Neutrophil (primary cell): ENCODE measurements around the gene SYCE3.

Experiments used
- H3K27ac ChIP-seq: fragments of 200-600 bp; sonication (generic); 2 replicates; pipeline ENCODE4 v1.5.1; 2016; ENCODE audit warnings: mild to moderate bottlenecking, moderate library complexity
- H3K27me3 ChIP-seq: fragments of 200-600 bp; sonication (generic); 2 replicates; pipeline ENCODE4 v1.6.0; 2016; ENCODE audit warnings: mild to moderate bottlenecking
- H3K36me3 ChIP-seq: fragments of 200-600 bp; sonication (generic); 2 replicates; pipeline ENCODE4 v1.5.1; 2017
- H3K4me1 ChIP-seq, 2 experiments: fragments of 200-600 bp in 1 of 2; sonication (generic) in 1 of 2; 1 replicate in 1 of 2; 2 replicates in 1 of 2; pipeline versions ENCODE4 v1.5.1 to v1.6.1; 2013 to 2016; ENCODE audit warnings: low read depth in 1 of 2, low read length in 1 of 2, mild to moderate bottlenecking in 1 of 2, moderate library complexity in 1 of 2; ENCODE audit not compliant: control insufficient read depth in 1 of 2, insufficient read depth in 1 of 2
- H3K4me3 ChIP-seq, 2 experiments: fragments of 200-600 bp in 1 of 2; sonication (generic) in 1 of 2; 1 replicate in 1 of 2; 2 replicates in 1 of 2; pipeline ENCODE4 v1.5.1; 2013 to 2016; ENCODE audit warnings: low read depth in 1 of 2, low read length in 1 of 2, mild to moderate bottlenecking in 1 of 2, moderate library complexity in 1 of 2
- H3K9me3 ChIP-seq: fragments of 200-600 bp; sonication (generic); 2 replicates; pipeline ENCODE4 v1.5.1; 2016
- CTCF ChIP-seq: fragments of 200-600 bp; sonication (generic); IDR thresholded peaks from 2 replicates; pipeline ENCODE4 v1.5.1; 2016; ENCODE audit warnings: antibody characterized with exemption

SYCE3 gene

DNA sequence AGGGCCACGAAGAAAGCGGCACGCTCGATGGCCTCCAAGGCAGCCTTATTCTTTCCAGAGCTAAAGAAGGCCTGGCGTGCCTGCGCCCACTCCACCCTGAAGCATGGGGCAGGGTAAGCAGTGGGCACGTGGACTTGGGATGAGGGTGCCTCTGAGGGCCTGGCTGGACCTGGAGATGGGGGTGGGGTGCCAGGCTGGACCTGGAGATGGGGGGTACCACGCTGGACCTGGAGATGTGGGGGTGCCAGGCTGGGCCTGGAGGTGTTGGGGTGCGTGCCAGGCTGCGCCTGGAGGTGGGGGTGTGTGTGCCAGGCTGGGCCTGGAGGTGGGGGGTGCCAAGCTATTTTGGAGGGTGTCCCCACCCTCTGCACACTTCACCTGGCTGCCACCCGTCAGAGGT, 10.2 kb upstream of the SYCE3 start:
- Histone ChIP-seq H3K27me3 (peaks cover 10% of the 10 kb centered on the region), H3K36me3 (peaks cover 83% of the 10 kb centered on the region)

GRCh38 chr22:50571264-50572175, 8.8 kb upstream of the SYCE3 start:
- peaks cover 85% of the 10 kb centered on the region for H3K36me3 ChIP-seq
- no peak overlapping the region for H3K4me3 ChIP-seq
- H3K9me3 ChIP-seq = no peaks in the 10 kb centered on the region
- TF ChIP-seq CTCF = no peak
- H3K4me1 ChIP-seq = no peaks in the 10 kb centered on the region
- no peak overlapping the region for H3K27ac ChIP-seq
- no peaks in the 10 kb centered on the region for H3K27me3 ChIP-seq

More for the DNA sequence above, 10.2 kb upstream of the SYCE3 start:
- H3K4me3 ChIP-seq = no peak overlapping the region
- no peak for TF ChIP-seq CTCF
- H3K9me3 ChIP-seq = no peaks in the 10 kb centered on the region
- H3K4me1 ChIP-seq = no peaks in the 10 kb centered on the region
- H3K27ac ChIP-seq = no peak overlapping the region

- no peak overlapping the region for H3K27ac ChIP-seq
- H3K27me3 ChIP-seq = no peaks in the 10 kb centered on the region
- no peaks in the 10 kb centered on the region for H3K9me3 ChIP-seq
- no peak overlapping the region for H3K4me3 ChIP-seq
- no peak for TF ChIP-seq CTCF
- peaks cover 79% of the 10 kb centered on the region for H3K36me3 ChIP-seq
- no peaks in the 10 kb centered on the region for H3K4me1 ChIP-seq
These were observed 8.1 kb upstream of the SYCE3 start for GRCh38 chr22:50570861-50571260.

- TF ChIP-seq CTCF = no peak
- no peak overlapping the region for H3K27ac ChIP-seq
- no peaks in the 10 kb centered on the region for H3K4me1 ChIP-seq
- H3K36me3 ChIP-seq = peaks cover 72% of the 10 kb centered on the region
- H3K4me3 ChIP-seq = no peak overlapping the region
- H3K9me3 ChIP-seq = no peaks in the 10 kb centered on the region
- H3K27me3 ChIP-seq = peaks cover 5% of the 10 kb centered on the region
These were observed 7.3 kb upstream of the SYCE3 start for GRCh38 chr22:50569896-50570535.

GRCh38 chr22:50569041-50569459, 6.3 kb upstream of the SYCE3 start:
- no peak overlapping the region for H3K27ac ChIP-seq
- H3K36me3 ChIP-seq = peaks cover 67% of the 10 kb centered on the region
- H3K4me3 ChIP-seq = no peak overlapping the region
- H3K27me3 ChIP-seq = peaks cover 15% of the 10 kb centered on the region
- no peak for TF ChIP-seq CTCF
- no peaks in the 10 kb centered on the region for H3K9me3 ChIP-seq
- H3K4me1 ChIP-seq = no peaks in the 10 kb centered on the region
